Nephron (organoid): ENCODE measurements around the gene THAP5.

Experiments
- H3K27ac Mint-ChIP-seq, 3 experiments: 2 replicates each; pipeline ENCODE4 v1.8.0; 2020; ENCODE audit warnings: mixed read lengths in 3 of 3, mild to moderate bottlenecking in 2 of 3, moderate library complexity in 1 of 3
- H3K27me3 Mint-ChIP-seq: 2 replicates; pipeline ENCODE4 v1.8.0; 2021; ENCODE audit warnings: low read depth, mild to moderate bottlenecking, moderate library complexity, mixed read lengths
- H3K36me3 Mint-ChIP-seq: 2 replicates; pipeline ENCODE4 v1.8.0; 2020; ENCODE audit warnings: low read depth, mixed read lengths
- H3K4me1 Mint-ChIP-seq: 2 replicates; pipeline ENCODE4 v1.8.0; 2020; ENCODE audit warnings: mixed read lengths
- H3K4me3 Mint-ChIP-seq, 3 experiments: 2 replicates each; pipeline ENCODE4 v1.8.0; 2020; ENCODE audit warnings: mild to moderate bottlenecking in 3 of 3, mixed read lengths in 3 of 3, moderate library complexity in 2 of 3
- H3K9me3 Mint-ChIP-seq: 2 replicates; pipeline ENCODE4 v1.8.0; 2020; ENCODE audit warnings: mixed read lengths
- CTCF ChIP-seq, 3 experiments: fragments of 200-600 bp; sonication (generic); IDR thresholded peaks; one replicate each; pipeline ENCODE4 v1.5.0; 2021; ENCODE audit warnings: antibody characterized with exemption in 3 of 3; ENCODE audit not compliant: unreplicated experiment in 3 of 3

THAP5 gene

GRCh38 chr7:108590606-108591005, 21.1 kb upstream of the THAP5 start:
- TF ChIP-seq CTCF (IDR thresholded peaks at IDR 0.05; ENCODE audit: unreplicated experiment in 3 of 3) = no peak
- H3K36me3 Mint-ChIP-seq = no peaks in the 10 kb centered on the region
- no peaks in the 10 kb centered on the region for H3K9me3 Mint-ChIP-seq
- peak overlapping the region; percentile 7 to 86 (median 73) for H3K27ac Mint-ChIP-seq
- H3K27me3 Mint-ChIP-seq = no peaks in the 10 kb centered on the region
- H3K4me1 Mint-ChIP-seq = peaks cover 21% of the 10 kb centered on the region
- no peak overlapping the region for H3K4me3 Mint-ChIP-seq

- Mint-ChIP-seq H3K36me3 (no peaks in the 10 kb centered on the region), H3K4me1 (peaks cover 21% of the 10 kb centered on the region), H3K4me3 (no peak overlapping the region), H3K9me3 (no peaks in the 10 kb centered on the region), H3K27ac (peak overlapping the region; percentile 7 to 86 (median 62)), H3K27me3 (no peaks in the 10 kb centered on the region)
- no peak for TF ChIP-seq CTCF (IDR thresholded peaks at IDR 0.05; ENCODE audit: unreplicated experiment in 3 of 3)
Observed at GRCh38 chr7:108589874-108590273, 20.4 kb upstream of the THAP5 start.

- H3K4me1 Mint-ChIP-seq = peaks cover 21% of the 10 kb centered on the region
- no peaks in the 10 kb centered on the region for H3K9me3 Mint-ChIP-seq
- peak overlapping the region; percentile 7 to 86 (median 15) for H3K27ac Mint-ChIP-seq
- H3K4me3 Mint-ChIP-seq = no peak overlapping the region
- TF ChIP-seq CTCF (IDR thresholded peaks at IDR 0.05; ENCODE audit: unreplicated experiment in 3 of 3) = no peak
- no peaks in the 10 kb centered on the region for H3K27me3 Mint-ChIP-seq
- H3K36me3 Mint-ChIP-seq = no peaks in the 10 kb centered on the region
Observed at GRCh38 chr7:108589199-108589598, 19.7 kb upstream of the THAP5 start.

- Mint-ChIP-seq H3K4me3 (no peak overlapping the region), H3K27ac (no peak overlapping the region), H3K36me3 (no peaks in the 10 kb centered on the region), H3K4me1 (peaks cover 8% of the 10 kb centered on the region), H3K27me3 (no peaks in the 10 kb centered on the region), H3K9me3 (no peaks in the 10 kb centered on the region)
- no peak for TF ChIP-seq CTCF (IDR thresholded peaks at IDR 0.05; ENCODE audit: unreplicated experiment in 3 of 3)
Observed at GRCh38 chr7:108586274-108586710, 16.8 kb upstream of the THAP5 start.

GRCh38 chr7:108585843-108586242, 16.3 kb upstream of the THAP5 start:
- Mint-ChIP-seq H3K4me3 (no peak overlapping the region), H3K36me3 (peaks cover 3% of the 10 kb centered on the region), H3K4me1 (peaks cover 8% of the 10 kb centered on the region), H3K9me3 (no peaks in the 10 kb centered on the region), H3K27me3 (no peaks in the 10 kb centered on the region), H3K27ac (no peak overlapping the region)
- TF ChIP-seq CTCF (IDR thresholded peaks at IDR 0.05; ENCODE audit: unreplicated experiment in 3 of 3) = no peak

- no peak overlapping the region for H3K4me3 Mint-ChIP-seq
- H3K36me3 Mint-ChIP-seq = peaks cover 9% of the 10 kb centered on the region
- H3K4me1 Mint-ChIP-seq = no peaks in the 10 kb centered on the region
- TF ChIP-seq CTCF (IDR thresholded peaks at IDR 0.05; ENCODE audit: unreplicated experiment in 3 of 3) = no peak
- H3K9me3 Mint-ChIP-seq = peaks cover 4% of the 10 kb centered on the region
- H3K27me3 Mint-ChIP-seq = no peaks in the 10 kb centered on the region
- no peak overlapping the region for H3K27ac Mint-ChIP-seq
Observed at GRCh38 chr7:108584211-108584610, 14.7 kb upstream of the THAP5 start.
